ENCODE data around the gene ACOT4.

The ACOT4 gene

DNA sequence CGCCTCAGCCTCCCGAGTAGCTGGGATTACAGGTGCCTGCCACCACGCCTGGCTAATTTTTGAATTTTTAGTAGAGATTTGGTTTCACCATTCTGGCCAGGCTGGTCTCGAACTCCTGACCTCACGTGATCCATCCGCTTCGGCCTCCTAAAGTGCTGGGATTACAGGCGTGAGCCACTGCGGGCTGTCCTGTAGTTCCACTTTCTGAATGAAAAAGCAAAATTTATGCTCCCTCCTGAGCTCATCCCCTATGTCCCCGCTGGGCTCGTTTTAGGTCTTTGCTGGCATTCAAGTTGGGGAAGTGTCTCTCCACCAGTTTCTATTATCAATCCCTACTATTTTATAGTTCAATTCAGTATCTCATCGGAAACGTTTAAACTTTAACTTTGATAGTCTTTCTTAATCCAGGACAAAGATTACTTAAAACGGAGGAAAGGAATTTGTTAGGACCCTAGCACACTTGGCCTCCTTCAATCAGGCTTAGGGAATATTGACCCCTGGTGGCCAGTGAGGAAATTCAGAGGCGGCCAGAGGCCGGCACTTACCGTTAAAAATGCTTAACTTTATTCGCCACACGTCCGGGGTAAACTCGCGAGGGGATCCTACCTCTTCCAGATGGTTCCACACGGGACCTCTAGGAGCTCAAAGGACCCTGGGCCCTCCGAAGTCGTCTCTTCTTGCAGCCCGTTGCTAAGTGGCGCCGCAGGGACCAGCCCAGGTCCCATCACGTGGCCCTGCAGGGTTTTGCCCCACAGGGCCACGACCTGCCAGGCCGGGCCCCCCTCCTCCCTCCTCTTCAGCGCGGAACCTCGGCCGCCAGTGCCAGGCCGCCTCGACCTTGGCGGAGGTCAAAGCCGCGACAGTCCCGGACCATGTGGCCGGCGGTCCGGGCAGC, 41.7 kb downstream of the ACOT4 start (continued):
- TF ChIP-seq ZNF555 (tag by site-specific recombination; conservative IDR thresholded peaks at IDR 0.05) (no peak), ZNF23 (tag by site-specific recombination; IDR thresholded peaks at IDR 0.05; ENCODE audit: borderline replicate concordance) (no peak), KLF16 (tag by site-specific recombination; IDR thresholded peaks at IDR 0.05) (no peak), BCL11A (tag by site-specific recombination; IDR thresholded peaks at IDR 0.05; ENCODE audit: low read depth) (0 out of 2 replicates have a peak, but pooled peaks have one; percentile 33), ZNF248 (tag by site-specific recombination; IDR thresholded peaks at IDR 0.05) (no peak), ZNF660 (tag by site-specific recombination; IDR thresholded peaks at IDR 0.05) (0 out of 2 replicates have a peak, but pooled peaks have one; percentile 57), ZNF76 (tag by site-specific recombination; IDR thresholded peaks at IDR 0.05; ENCODE audit: borderline replicate concordance, low read depth) (0 out of 2 replicates have a peak, but pooled peaks have one; percentile 16), ZNF664 (tag by site-specific recombination; IDR thresholded peaks at IDR 0.05) (no peak), ZNF654 (tag by site-specific recombination; IDR thresholded peaks at IDR 0.05; ENCODE audit: low read depth) (peak; percentile 74)
- TF ChIP-seq, protein P1, sequence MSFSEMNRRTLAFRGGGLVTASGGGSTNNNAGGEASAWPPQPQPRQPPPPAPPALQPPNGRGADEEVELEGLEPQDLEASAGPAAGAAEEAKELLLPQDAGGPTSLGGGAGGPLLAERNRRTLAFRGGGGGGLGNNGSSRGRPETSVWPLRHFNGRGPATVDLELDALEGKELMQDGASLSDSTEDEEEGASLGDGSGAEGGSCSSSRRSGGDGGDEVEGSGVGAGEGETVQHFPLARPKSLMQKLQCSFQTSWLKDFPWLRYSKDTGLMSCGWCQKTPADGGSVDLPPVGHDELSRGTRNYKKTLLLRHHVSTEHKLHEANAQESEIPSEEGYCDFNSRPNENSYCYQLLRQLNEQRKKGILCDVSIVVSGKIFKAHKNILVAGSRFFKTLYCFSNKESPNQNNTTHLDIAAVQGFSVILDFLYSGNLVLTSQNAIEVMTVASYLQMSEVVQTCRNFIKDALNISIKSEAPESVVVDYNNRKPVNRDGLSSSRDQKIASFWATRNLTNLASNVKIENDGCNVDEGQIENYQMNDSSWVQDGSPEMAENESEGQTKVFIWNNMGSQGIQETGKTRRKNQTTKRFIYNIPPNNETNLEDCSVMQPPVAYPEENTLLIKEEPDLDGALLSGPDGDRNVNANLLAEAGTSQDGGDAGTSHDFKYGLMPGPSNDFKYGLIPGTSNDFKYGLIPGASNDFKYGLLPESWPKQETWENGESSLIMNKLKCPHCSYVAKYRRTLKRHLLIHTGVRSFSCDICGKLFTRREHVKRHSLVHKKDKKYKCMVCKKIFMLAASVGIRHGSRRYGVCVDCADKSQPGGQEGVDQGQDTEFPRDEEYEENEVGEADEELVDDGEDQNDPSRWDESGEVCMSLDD (tag by site-specific recombination; IDR thresholded peaks at IDR 0.05), result no peak
- TF ChIP-seq, protein P2, sequence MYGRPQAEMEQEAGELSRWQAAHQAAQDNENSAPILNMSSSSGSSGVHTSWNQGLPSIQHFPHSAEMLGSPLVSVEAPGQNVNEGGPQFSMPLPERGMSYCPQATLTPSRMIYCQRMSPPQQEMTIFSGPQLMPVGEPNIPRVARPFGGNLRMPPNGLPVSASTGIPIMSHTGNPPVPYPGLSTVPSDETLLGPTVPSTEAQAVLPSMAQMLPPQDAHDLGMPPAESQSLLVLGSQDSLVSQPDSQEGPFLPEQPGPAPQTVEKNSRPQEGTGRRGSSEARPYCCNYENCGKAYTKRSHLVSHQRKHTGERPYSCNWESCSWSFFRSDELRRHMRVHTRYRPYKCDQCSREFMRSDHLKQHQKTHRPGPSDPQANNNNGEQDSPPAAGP (tag by site-specific recombination; IDR thresholded peaks at IDR 0.05), result no peak
- TF ChIP-seq, protein P3, sequence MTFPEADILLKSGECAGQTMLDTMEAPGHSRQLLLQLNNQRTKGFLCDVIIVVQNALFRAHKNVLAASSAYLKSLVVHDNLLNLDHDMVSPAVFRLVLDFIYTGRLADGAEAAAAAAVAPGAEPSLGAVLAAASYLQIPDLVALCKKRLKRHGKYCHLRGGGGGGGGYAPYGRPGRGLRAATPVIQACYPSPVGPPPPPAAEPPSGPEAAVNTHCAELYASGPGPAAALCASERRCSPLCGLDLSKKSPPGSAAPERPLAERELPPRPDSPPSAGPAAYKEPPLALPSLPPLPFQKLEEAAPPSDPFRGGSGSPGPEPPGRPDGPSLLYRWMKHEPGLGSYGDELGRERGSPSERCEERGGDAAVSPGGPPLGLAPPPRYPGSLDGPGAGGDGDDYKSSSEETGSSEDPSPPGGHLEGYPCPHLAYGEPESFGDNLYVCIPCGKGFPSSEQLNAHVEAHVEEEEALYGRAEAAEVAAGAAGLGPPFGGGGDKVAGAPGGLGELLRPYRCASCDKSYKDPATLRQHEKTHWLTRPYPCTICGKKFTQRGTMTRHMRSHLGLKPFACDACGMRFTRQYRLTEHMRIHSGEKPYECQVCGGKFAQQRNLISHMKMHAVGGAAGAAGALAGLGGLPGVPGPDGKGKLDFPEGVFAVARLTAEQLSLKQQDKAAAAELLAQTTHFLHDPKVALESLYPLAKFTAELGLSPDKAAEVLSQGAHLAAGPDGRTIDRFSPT (tag by site-specific recombination; IDR thresholded peaks at IDR 0.05), result peak; percentile 44; the same call in 1 of the 2 replicates
- TF ChIP-seq, protein P4, sequence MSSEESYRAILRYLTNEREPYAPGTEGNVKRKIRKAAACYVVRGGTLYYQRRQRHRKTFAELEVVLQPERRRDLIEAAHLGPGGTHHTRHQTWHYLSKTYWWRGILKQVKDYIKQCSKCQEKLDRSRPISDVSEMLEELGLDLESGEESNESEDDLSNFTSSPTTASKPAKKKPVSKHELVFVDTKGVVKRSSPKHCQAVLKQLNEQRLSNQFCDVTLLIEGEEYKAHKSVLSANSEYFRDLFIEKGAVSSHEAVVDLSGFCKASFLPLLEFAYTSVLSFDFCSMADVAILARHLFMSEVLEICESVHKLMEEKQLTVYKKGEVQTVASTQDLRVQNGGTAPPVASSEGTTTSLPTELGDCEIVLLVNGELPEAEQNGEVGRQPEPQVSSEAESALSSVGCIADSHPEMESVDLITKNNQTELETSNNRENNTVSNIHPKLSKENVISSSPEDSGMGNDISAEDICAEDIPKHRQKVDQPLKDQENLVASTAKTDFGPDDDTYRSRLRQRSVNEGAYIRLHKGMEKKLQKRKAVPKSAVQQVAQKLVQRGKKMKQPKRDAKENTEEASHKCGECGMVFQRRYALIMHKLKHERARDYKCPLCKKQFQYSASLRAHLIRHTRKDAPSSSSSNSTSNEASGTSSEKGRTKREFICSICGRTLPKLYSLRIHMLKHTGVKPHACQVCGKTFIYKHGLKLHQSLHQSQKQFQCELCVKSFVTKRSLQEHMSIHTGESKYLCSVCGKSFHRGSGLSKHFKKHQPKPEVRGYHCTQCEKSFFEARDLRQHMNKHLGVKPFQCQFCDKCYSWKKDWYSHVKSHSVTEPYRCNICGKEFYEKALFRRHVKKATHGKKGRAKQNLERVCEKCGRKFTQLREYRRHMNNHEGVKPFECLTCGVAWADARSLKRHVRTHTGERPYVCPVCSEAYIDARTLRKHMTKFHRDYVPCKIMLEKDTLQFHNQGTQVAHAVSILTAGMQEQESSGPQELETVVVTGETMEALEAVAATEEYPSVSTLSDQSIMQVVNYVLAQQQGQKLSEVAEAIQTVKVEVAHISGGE (tag by site-specific recombination; conservative IDR thresholded peaks at IDR 0.05; ENCODE audit: low read depth), result no peak

DNA sequence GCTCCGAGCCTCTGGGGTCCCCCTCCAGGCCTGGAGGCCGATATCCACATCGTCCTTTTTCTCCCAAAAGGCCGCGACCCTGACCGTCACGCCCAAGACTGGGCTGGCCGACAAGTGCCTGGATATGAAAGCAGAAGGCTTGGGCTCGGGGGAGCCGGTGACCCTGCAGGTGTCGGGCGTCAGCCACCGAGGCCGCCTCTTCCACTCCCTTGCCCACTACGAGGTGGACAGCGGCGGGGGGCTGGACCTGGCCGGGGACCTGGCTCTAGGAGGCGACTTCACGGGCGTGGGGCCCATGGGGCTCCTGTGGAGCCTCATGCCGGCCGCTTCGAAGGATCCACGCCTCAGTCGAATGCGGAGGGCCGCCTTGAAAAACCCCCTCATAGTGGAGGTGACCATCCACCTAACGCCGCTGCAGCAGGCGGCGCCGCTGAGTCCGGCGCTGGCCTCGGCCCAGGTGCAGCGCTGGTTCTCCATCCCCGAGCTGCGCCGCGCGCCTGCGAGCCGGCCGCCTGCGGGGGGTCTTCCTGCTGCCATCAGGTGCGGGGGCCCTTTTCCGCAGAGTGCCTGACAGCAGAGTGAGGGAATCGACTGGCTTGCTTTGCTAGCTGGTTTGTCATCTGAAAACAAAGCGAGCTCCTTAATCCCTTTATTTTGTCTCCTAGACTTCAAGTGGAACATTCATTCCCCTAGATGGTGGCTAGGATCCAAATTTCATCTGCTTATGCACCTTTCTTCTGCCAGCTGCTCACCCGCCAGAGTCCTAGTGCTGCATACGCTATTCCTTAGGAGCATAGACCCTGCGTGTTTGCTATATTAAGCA, 42.5 kb downstream of the ACOT4 start:
- Histone ChIP-seq H3K4me1 (ENCODE audit: control insufficient read depth, insufficient read depth, low read length) (no peaks in the 10 kb centered on the region), H3K4me3 (ENCODE audit: low read depth, low read length) (peak overlapping the region; percentile 28; the same call in 1 of the 2 replicates), H3K36me3 (ENCODE audit: control insufficient read depth in 2 of 2, insufficient read depth in 1 of 2, low read length in 2 of 2) (no peaks in the 10 kb centered on the region), H3K27ac (ENCODE audit: extremely low read depth, low read depth, low read length) (peak overlapping the region; percentile 56; the same call in 1 of the 2 replicates), H3K9me3 (ENCODE audit: control insufficient read depth, insufficient read depth, low read depth, low read length) (no peaks in the 10 kb centered on the region)
- ChIA-PET CTCF (interaction anchor here (0.6 to 2.5 kb wide), 14 partner anchors 8 to 434 kb away, joined by 3 to 25 read pairs (median 3); partner anchors contain the start of gene RIOX1), POLR2A (no interaction called here)
- TF ChIP-seq ZNF48 (tag by site-specific recombination; IDR thresholded peaks at IDR 0.05), result no peak
- peak; percentile 19; the same call in 1 of the 2 replicates for TF ChIP-seq ZNF600 (tag by site-specific recombination; IDR thresholded peaks at IDR 0.05)
- peak; percentile 24; the same call in 1 of the 2 replicates for TF ChIP-seq KLF16 (tag by site-specific recombination; IDR thresholded peaks at IDR 0.05)
- peak; percentile 79 for TF ChIP-seq GLIS1 (tag by site-specific recombination; IDR thresholded peaks at IDR 0.05)
- peak; percentile 80 for TF ChIP-seq ZNF335 (tag by site-specific recombination; conservative IDR thresholded peaks at IDR 0.05)
- TF ChIP-seq ZNF529 (tag by site-specific recombination; IDR thresholded peaks at IDR 0.05; ENCODE audit: insufficient replicate concordance), result no peak
- no peak for TF ChIP-seq ZNF133 (tag by site-specific recombination; IDR thresholded peaks at IDR 0.05)
- no peak for TF ChIP-seq ZBTB21 (tag by site-specific recombination; IDR thresholded peaks at IDR 0.05)
- TF ChIP-seq, protein P3 (tag by site-specific recombination; IDR thresholded peaks at IDR 0.05), result no peak
- no peak for TF ChIP-seq MEIS1 (CRISPR knock-in tag; IDR thresholded peaks at IDR 0.05; ENCODE audit: borderline replicate concordance)
